ENCODE measurements around the gene MGAT4B. TPM values are rescaled to one million over a fixed set of nuclear protein-coding genes. Genes with fewer than 3 reads are reported as not detected.

MGAT4B gene
- total and polyA plus RNA-seq, 2 of the 13 experiments (the other 11 are each of a cell fraction or from before 2014, with no cell fraction given) = 93.5 to 130 TPM

DNA sequence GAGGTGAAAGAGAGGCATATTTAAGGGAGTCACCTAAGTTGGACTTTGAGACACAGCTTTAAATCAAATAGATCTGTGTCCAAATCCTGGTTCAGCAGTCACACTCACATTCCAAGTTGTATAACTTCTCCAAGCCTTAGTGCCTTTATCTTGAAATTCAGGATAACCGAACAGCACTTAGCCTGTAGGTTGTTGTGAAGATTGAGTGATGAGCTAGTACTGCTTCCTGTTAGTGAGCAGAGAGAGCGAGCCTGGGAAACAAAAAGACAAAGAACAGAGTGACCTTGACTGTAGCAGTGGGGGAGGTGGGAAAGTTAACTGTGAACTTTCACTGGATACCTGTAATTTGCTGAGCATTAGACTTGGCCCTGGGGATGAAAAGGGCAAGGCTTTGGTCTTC is 51.6 kb downstream of the MGAT4B start (continued):
- TF ChIP-seq NCOA2 (CRISPR knock-in tag; IDR thresholded peaks at IDR 0.05) = peak; percentile 43; the same call in 1 of the 2 replicates
- peak; percentile 75 for TF ChIP-seq ELF3 (CRISPR knock-in tag; IDR thresholded peaks at IDR 0.05)
- TF ChIP-seq, protein P1, sequence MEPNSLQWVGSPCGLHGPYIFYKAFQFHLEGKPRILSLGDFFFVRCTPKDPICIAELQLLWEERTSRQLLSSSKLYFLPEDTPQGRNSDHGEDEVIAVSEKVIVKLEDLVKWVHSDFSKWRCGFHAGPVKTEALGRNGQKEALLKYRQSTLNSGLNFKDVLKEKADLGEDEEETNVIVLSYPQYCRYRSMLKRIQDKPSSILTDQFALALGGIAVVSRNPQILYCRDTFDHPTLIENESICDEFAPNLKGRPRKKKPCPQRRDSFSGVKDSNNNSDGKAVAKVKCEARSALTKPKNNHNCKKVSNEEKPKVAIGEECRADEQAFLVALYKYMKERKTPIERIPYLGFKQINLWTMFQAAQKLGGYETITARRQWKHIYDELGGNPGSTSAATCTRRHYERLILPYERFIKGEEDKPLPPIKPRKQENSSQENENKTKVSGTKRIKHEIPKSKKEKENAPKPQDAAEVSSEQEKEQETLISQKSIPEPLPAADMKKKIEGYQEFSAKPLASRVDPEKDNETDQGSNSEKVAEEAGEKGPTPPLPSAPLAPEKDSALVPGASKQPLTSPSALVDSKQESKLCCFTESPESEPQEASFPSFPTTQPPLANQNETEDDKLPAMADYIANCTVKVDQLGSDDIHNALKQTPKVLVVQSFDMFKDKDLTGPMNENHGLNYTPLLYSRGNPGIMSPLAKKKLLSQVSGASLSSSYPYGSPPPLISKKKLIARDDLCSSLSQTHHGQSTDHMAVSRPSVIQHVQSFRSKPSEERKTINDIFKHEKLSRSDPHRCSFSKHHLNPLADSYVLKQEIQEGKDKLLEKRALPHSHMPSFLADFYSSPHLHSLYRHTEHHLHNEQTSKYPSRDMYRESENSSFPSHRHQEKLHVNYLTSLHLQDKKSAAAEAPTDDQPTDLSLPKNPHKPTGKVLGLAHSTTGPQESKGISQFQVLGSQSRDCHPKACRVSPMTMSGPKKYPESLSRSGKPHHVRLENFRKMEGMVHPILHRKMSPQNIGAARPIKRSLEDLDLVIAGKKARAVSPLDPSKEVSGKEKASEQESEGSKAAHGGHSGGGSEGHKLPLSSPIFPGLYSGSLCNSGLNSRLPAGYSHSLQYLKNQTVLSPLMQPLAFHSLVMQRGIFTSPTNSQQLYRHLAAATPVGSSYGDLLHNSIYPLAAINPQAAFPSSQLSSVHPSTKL (CRISPR knock-in tag; IDR thresholded peaks at IDR 0.05) = peak; percentile 72
- TF ChIP-seq IRX3 (CRISPR knock-in tag; IDR thresholded peaks at IDR 0.05; ENCODE audit: borderline replicate concordance, low read depth) = no peak
- peak; percentile 61; the same call in 1 of the 2 replicates for TF ChIP-seq MIER3 (CRISPR knock-in tag; IDR thresholded peaks at IDR 0.05; ENCODE audit: borderline replicate concordance)
- TF ChIP-seq NR2F6 (IDR thresholded peaks at IDR 0.05) = 0 out of 2 replicates have a peak, but pooled peaks have one; percentile 42
- TF ChIP-seq NR2F6 (CRISPR knock-in tag; IDR thresholded peaks at IDR 0.05) = peak; percentile 44; the same call in 1 of the 2 replicates
- peak; percentile 79 for TF ChIP-seq ZEB1 (IDR thresholded peaks at IDR 0.05; ENCODE audit: insufficient replicate concordance, low read depth)
- no peak for TF ChIP-seq SP2 (CRISPR knock-in tag; IDR thresholded peaks at IDR 0.05)
- TF ChIP-seq, protein P2, sequence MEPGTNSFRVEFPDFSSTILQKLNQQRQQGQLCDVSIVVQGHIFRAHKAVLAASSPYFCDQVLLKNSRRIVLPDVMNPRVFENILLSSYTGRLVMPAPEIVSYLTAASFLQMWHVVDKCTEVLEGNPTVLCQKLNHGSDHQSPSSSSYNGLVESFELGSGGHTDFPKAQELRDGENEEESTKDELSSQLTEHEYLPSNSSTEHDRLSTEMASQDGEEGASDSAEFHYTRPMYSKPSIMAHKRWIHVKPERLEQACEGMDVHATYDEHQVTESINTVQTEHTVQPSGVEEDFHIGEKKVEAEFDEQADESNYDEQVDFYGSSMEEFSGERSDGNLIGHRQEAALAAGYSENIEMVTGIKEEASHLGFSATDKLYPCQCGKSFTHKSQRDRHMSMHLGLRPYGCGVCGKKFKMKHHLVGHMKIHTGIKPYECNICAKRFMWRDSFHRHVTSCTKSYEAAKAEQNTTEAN (CRISPR knock-in tag; conservative IDR thresholded peaks at IDR 0.05) = 0 out of 2 replicates have a peak, but pooled peaks have one; percentile 24
- peak; percentile 64 for TF ChIP-seq HNF4G (IDR thresholded peaks at IDR 0.05; ENCODE audit: borderline replicate concordance, low read depth, low read length)
- peak; percentile 51; the same call in 1 of the 2 replicates for TF ChIP-seq HNF4G (CRISPR knock-in tag; IDR thresholded peaks at IDR 0.05; ENCODE audit: borderline replicate concordance, low read depth)
- TF ChIP-seq HNF4A (CRISPR knock-in tag; IDR thresholded peaks at IDR 0.05) = peak; percentile 85
- TF ChIP-seq PRMT3 (CRISPR knock-in tag; IDR thresholded peaks at IDR 0.05; ENCODE audit: borderline replicate concordance, low read depth) = no peak
- TF ChIP-seq, protein P3, sequence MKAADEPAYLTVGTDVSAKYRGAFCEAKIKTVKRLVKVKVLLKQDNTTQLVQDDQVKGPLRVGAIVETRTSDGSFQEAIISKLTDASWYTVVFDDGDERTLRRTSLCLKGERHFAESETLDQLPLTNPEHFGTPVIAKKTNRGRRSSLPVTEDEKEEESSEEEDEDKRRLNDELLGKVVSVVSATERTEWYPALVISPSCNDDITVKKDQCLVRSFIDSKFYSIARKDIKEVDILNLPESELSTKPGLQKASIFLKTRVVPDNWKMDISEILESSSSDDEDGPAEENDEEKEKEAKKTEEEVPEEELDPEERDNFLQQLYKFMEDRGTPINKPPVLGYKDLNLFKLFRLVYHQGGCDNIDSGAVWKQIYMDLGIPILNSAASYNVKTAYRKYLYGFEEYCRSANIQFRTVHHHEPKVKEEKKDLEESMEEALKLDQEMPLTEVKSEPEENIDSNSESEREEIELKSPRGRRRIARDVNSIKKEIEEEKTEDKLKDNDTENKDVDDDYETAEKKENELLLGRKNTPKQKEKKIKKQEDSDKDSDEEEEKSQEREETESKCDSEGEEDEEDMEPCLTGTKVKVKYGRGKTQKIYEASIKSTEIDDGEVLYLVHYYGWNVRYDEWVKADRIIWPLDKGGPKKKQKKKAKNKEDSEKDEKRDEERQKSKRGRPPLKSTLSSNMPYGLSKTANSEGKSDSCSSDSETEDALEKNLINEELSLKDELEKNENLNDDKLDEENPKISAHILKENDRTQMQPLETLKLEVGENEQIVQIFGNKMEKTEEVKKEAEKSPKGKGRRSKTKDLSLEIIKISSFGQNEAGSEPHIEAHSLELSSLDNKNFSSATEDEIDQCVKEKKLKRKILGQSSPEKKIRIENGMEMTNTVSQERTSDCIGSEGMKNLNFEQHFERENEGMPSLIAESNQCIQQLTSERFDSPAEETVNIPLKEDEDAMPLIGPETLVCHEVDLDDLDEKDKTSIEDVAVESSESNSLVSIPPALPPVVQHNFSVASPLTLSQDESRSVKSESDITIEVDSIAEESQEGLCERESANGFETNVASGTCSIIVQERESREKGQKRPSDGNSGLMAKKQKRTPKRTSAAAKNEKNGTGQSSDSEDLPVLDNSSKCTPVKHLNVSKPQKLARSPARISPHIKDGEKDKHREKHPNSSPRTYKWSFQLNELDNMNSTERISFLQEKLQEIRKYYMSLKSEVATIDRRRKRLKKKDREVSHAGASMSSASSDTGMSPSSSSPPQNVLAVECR (CRISPR knock-in tag; IDR thresholded peaks at IDR 0.05; ENCODE audit: borderline replicate concordance) = peak; percentile 38; the same call in 1 of the 2 replicates
- TF ChIP-seq, protein P4, sequence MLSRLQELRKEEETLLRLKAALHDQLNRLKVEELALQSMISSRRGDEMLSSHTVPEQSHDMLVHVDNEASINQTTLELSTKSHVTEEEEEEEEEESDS (CRISPR knock-in tag; IDR thresholded peaks at IDR 0.05; ENCODE audit: borderline replicate concordance) = no peak
- TF ChIP-seq, protein P5, sequence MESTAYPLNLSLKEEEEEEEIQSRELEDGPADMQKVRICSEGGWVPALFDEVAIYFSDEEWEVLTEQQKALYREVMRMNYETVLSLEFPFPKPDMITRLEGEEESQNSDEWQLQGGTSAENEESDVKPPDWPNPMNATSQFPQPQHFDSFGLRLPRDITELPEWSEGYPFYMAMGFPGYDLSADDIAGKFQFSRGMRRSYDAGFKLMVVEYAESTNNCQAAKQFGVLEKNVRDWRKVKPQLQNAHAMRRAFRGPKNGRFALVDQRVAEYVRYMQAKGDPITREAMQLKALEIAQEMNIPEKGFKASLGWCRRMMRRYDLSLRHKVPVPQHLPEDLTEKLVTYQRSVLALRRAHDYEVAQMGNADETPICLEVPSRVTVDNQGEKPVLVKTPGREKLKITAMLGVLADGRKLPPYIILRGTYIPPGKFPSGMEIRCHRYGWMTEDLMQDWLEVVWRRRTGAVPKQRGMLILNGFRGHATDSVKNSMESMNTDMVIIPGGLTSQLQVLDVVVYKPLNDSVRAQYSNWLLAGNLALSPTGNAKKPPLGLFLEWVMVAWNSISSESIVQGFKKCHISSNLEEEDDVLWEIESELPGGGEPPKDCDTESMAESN (CRISPR knock-in tag; conservative IDR thresholded peaks at IDR 0.05) = 0 out of 2 replicates have a peak, but pooled peaks have one; percentile 20

Measured in HepG2 (cell line).